GM18519 (cell line): ENCODE measurements around the gene LIMS3.
A peak's percentile ranks its signal among the peaks of the same experiment; 100 is the strongest.
"Not testable (repeated sequence)": the region's sequence is repeated elsewhere in the genome, so short reads cannot be mapped to it uniquely, and the experiment has no call there.

Source experiments
- ATAC-seq: cut with Tn5 transposase; IDR thresholded peaks from one replicate; pipeline ENCODE4 v1.9.1; 2021; ENCODE audit warnings: mild to moderate bottlenecking, moderate library complexity; ENCODE audit not compliant: unreplicated experiment, low FRiP score

LIMS3 gene, protein sequence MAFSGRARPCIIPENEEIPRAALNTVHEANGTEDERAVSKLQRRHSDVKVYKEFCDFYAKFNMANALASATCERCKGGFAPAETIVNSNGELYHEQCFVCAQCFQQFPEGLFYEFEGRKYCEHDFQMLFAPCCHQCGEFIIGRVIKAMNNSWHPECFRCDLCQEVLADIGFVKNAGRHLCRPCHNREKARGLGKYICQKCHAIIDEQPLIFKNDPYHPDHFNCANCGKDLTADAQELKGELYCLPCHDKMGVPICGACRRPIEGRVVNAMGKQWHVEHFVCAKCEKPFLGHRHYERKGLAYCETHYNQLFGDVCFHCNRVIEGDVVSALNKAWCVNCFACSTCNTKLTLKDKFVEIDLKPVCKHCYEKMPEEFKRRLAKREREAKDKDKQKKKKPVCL

DNA sequence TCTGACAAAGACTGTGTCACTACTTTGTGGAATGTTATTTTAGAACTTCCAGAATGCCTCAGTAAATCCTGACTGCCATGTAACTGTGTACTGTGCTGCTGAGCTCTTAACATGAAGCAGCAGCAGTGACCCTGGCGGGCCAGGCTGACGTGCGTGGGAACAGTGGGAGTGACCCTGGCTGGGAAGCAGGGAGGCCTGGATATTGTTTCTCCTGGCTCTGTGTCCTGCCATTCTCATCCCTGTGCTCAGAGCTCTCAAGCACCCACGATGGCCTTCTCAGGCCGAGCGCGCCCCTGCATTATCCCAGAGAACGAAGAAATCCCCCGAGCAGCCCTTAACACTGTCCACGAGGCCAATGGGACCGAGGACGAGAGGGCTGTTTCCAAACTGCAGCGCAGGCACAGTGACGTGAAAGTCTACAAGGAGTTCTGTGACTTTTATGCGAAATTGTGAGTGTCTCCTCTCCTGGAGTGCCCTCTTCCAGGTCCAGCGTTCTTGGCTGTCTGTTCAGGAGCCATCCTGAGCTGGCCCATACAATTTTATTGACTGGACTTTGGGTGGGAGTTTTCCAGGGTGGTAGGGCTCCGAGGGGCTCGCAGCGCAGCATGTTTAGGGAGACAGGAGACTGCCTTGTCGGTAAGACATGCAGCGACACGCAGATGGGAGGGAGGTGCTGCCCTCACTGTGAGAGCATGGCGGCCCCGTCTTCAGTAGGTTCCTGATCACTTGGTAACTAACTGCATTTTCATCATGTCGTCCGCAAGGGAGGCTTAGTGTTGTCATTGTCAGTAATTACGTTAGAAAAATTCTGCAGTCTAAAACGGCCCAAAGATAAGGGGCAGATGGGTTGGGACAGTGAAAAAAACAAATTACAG, at the start of gene LIMS3:
TSS of gene LIMS3 (plus strand) at position 227 of the 875 bp plus-strand sequence. CDS start at position 268, 41 bp downstream.
- not testable (repeated sequence) for ATAC-seq

DNA sequence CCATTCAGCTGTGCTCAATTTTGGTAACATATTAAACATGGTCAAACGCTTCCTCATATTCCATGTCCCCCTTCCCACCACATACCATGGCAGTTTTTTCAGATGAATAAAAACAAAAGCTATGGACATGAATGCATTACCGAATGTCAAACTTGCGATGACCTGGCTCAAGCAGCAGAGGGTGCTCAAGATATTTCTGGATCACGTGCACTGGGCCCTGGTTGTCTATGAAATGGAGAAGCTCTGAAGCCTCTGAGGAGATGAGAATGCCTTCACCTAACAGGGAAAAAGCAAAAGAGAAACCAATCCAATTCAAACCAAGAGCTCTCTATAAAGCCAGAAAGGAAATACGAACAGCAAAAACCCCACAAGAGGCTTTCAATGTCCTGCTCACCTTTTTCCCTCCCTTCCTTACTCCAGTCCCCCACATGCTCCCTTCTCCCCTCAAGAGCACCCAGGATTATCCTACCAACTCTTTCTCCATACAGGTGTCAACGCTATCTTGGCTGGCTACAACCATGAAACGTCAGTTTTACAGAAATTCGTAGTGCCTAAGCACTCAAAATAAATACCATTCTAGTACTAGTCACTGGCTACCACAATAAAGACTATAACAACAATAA, 27.2 kb upstream of the LIMS3 start:
- not testable (repeated sequence) for ATAC-seq

DNA sequence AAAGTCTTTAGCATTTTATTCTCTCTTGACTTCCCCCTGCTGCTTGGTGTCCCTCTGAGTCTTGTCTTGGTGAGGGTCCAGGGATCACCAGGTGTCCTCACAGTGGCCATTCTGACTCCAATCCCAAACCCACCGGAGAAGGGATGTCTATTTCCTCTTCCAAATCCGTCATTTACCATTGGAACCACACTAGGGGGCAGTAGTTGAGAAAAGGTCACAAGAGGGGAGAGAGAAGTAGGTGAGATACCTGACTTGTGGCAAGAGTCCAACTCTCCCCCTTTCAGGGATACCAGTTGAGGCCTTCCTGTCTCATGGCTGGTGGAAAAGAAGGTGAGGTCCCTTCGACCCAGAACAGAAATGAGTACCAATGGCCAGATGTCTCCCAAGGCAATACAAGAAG, 21.9 kb upstream of the LIMS3 start:
- ATAC-seq = not testable (repeated sequence)

DNA sequence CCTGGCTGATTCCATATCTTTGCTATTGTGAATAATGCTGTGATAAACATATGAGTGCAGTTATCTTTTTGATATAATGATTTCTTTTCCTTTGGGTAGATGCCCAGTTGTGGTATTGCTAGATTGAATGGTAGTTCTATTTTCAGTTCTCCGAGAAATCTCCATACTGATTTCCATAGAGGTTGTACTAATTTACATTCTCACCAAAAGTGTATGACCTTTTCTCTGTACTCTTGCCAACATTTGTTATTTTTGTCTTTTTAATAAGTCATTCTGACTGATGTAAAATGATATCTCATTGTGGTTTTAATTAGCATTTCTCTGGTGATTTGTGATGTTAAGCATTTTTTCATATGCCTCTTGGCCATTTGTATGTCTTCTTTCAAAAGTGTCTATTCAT, 16.4 kb upstream of the LIMS3 start:
- not testable (repeated sequence) for ATAC-seq

DNA sequence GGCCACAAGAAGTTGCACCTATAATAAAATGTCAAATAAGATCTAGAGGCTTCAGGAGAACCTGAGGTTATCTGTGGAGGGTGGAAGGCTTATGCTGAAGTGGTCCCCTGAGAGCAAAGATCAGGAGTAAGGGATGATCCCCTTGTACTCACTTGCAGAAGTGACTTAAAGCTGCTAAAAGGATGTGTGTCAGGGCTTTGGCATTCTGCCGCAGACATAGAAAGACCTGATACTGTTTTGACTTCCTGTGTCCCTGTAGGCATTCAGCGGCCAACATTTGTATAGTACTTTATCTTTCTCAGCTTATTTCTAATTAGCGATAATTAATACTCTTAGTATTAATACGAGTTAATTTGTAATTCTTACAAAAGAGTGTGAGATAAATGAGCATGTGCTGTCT, 10.1 kb upstream of the LIMS3 start:
- ATAC-seq = not testable (repeated sequence)

DNA sequence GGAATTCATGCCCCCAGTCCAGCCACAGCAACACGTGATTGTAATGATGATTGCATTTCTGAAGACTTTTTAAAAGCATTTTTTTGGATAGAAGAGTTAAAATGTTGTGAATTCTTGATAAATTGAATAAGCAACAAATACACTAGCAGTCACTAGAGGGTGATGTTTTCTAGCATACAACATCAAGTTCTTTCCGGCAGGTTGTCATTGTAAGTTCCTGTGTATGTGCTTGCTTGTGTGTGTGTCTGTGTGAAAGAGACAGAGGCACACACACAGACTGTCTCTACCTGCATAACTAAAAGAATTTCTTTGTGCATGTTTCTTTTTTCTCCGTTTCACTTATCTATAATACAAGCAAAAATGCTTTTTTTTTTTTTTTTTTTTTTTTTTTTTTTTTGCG, 8.6 kb upstream of the LIMS3 start:
- not testable (repeated sequence) for ATAC-seq

DNA sequence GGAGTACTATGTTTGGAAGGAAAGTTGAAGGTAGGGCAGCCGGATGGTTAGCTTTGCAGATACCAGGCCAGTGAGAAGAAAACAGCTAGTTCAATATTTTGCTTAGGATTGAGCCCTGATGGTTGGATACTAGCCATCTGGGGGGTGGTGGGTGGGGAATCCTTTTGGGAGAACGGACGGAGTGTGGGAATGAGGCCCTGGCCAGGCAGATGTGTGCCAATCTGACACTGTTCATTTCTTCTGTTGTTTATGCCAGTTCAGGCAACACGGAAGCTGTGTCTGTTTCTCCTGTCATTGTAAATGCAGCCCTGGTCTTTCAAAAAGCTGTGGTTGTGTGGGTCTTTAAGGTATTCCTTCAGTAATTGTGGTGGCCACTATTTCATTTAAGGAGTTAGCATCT, 7.5 kb upstream of the LIMS3 start:
- ATAC-seq = not testable (repeated sequence)

DNA sequence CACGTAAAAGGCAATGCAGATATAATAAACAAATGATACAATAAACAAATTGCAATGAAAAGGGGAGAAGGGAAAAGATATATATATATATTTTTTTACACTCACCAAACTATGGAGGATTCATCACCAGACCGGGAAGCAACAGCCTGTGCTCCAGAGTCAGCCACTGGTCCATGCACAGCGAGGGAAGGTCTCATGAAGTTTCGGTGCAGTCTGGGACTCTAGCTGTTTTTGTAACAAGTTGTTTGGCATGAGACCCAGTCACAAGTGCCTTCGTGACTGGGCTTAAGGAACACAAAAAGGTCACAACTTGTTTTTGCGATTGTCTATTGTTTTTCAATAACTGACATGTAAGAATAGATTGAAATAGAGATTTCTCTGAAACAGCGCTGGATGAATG, 4.8 kb upstream of the LIMS3 start:
- not testable (repeated sequence) for ATAC-seq

DNA sequence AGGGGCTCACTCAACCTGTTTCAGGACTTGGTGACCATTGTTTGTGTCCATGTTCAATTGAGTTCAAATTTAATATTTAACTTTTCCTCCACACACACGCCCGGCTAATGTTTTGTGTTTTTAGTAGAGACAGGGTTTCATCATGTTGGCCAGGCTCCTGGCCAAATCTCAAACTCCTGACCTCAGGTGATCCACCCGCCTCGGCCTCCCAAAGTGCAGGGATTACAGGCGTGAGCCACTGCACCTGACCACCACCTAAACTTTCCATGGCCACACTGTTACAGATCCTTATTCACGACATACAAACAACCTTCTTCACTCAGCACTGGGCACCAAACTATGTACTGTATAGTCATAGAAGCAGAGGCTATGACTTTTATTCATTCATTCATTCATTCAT, 4.3 kb upstream of the LIMS3 start:
- ATAC-seq = not testable (repeated sequence)

DNA sequence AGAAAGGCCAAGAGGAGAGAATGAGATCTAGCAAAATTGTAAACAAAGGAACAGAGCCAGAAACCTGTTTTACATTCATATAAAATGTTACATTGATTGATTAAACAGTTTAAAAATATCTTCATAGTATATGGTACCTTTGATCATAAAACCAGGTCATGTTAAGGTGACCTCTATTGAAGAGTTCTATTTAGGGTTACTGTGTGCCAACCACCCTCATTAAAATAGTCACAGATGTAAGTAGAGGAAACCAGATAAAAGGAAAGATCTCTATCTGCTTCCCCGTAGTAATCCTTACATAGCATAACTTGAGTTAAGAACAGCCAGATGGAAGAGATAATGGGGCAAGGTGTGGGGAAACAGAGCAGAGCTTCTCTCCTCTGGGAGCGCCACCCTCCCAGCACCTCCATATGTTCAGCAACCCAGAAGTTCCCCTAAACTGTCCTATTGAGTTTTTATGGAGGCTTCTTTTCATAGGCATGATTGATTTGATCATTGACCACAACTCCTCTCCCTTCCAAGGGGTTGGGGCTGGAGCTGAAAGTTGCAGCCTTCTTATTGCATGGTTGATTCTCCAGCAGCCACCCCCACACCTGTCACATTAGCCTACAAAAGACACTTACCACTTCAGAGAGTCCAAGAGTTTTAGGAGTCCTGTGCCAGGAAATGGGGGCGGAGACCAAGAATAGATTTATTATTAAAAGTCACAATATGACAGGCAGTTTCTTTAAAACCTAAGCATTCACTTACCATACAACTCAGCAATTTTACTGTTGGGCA, 3.2 kb upstream of the LIMS3 start:
- not testable (repeated sequence) for ATAC-seq

DNA sequence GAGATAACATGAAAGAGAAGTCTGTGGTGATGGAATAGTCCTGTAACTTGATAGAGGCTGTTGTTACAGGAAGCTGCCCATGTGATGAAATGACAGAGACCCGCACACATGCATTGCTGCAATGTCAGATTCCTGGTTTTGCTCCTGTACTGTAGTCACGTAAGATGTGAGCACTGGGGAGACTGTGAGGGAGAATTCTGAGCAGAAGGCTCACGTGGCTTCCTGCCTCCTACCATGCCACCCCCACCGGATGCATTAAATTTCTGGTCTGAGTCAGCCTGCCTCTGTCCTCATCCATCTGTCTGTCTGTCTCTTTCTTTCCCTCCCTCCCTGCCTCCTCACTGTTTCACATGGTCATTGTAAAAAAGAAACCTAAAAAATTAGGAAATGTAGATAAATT, 2.3 kb upstream of the LIMS3 start:
- peak; percentile 85 for ATAC-seq

DNA sequence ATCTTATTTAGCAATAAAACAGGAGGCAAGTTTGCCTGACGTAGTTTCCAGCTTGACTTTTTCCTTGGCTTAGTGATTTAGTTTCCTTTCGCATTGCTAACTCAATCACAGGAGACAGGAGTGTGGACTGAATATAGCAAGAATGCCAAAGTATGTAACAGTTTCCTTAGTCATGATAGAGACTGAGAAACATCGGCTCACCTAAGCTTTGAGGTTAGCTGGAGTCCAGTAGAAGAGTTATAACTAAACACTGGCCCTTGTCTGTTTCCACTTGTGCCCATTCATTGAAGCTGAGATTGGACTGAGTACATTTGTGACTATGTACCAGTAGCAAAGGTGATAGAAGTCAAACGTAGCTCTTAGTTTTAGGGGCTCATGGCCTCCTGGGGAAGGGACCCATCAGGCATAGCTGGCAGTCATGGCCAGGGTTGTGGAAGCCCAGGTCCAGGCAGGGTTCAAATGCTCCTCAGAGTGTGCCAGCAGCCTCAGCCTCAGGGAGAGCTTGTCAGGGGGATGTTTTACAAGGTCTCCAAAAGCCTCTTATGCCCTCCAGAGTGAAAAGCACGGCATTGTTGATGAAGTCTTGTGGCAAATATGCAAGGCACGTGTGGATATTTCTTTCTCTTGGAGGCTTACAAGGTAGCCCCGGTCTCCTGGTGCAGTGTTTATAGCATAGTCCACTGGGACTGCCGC, 573 bp upstream of the LIMS3 start:
- not testable (repeated sequence) for ATAC-seq

DNA sequence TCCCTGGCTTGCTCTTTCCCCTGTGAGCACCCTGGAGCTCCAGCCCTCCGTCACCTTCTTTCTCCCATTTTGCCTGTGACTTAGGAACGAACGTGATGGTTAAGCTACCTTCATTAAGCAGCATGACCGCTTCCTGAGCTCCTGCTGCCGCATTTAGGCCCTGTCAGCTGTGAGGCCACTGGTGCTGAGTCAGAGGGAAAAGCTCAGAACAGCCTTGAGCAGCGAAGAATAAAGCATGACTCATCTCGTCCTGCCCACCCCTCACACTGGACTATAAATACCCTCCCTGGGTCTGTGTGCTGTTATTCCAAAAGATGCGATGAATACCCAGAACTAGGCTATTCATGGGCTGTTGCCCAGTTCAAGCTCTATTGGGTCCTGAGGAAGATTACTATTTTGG, 7.3 kb downstream of the LIMS3 start:
- ATAC-seq = peak; percentile 60

DNA sequence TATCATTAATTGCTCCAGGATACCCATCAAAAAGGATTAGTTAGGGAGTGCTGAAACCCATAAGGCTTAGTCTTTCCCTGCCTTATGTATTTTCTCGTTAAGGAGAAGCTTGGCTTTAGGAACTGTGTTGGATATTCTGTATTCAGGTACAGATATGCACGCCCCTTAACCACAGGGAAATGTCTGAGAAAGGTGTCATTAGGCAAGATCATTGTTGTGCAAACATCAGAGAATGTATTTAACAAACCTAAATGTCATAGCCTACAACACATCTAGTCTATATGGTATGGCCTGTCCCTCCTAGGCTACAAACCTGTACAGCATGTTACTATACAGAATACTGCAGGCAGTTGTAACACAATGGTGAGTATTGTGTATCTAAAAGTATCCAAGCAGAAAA, 10.1 kb downstream of the LIMS3 start:
- not testable (repeated sequence) for ATAC-seq

DNA sequence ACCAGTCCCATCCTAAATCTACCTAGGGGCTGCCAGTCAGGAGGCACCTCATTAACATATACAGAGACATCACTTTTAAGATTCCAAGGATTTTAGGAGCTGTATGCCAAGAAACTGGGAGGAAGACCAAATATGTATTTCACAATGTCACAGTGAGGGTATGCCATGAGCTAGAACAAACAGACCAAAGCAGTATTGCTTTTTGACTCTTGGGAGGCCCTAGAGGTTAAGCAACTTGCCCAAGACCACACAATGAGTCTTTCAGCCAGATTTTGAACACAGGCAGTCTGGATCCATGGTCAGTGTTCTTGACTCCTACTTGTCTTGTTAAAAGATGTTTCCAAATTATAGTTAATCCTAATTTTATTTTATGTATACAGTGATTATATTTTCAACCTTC, 12.3 kb downstream of the LIMS3 start:
- ATAC-seq = not testable (repeated sequence)

DNA sequence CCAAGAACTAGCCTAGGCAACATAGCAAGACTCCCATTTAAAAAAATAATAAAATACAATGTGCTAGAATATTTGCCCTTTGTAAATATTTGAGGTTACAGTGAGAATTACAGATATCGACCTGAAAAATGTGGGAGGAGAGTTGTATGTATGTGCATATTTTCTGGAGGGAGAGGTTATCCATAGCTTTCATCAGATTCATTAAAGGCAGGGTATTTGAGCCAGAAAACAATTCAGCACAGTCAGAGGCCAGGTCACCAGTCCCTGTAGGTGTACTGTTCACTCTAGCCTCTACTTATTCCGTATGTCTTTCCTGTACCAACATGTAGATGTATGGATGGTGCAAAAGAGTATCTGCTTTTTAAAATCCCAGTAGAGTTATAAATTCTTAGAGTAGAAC, 15.4 kb downstream of the LIMS3 start:
- not testable (repeated sequence) for ATAC-seq

DNA sequence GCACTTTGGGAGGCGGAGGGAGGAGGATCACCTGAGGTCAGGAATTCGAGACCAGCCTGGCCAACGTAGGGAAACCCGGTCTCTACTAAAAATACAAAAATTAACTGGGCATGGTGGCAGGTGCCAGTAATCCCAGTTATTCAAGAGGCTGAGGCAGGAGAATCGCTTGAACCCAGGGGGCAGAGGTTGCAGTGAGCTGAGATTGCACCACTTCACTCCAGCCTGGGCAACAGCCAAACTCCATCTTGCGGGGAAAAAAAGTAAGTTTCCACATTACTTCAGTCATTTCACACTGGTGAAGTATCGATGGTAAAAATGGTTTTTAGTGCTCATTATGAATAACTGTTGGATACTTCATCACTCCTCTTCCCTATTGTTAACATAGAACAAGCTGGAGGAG, 16.1 kb downstream of the LIMS3 start:
- ATAC-seq = not testable (repeated sequence)

DNA sequence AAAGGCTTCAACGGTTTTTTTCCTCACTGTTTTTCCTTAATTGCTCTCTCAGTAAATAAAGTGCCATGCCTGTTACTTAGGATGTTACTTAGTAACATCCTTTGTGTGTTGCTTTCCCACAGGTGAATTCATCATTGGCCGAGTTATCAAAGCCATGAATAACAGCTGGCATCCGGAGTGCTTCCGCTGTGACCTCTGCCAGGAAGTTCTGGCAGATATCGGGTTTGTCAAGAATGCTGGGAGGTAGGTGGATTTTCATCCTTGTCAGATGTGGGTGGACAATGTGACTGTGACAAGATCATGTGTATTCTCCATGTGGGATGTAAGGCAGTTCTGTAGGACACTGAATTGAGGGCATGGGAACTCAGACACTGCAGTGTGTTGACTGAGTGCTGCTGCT, 17.3 kb downstream of the LIMS3 start:
- not testable (repeated sequence) for ATAC-seq

DNA sequence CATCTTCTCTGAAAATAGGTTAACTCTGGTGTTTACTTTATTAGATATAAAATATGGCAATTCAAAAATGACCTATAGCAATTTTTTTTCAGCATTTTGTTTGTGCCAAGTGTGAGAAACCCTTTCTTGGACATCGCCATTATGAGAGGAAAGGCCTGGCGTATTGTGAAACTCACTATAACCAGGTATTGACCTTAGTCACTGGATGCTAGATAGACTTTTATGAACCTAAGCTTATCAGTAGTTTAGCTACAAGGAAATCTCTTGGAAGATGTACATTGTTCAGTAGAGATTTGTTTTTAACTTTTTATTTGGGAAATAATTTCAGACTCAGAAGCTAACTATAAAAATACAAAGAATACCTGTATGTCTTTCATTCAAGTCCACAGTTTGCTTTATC, 21.7 kb downstream of the LIMS3 start:
- ATAC-seq = not testable (repeated sequence)
